NCI-H2029 (cell line): ENCODE data around the gene FN1.
"Not testable (repeated sequence)": the region's sequence is repeated elsewhere in the genome, so short reads cannot be mapped to it uniquely, and the experiment has no call there.

Experiments used
- DNase-seq: peaks from one replicate; lab custom pipeline; 2025; lab: John Stamatoyannopoulos, UW

The FN1 gene

GRCh38 chr2:215364157-215365155 is 71.4 kb downstream of the FN1 start:
- no peak for DNase-seq

GRCh38 chr2:215363461-215364156 is 72.3 kb downstream of the FN1 start:
- no peak for DNase-seq

- no peak for DNase-seq
Observed at GRCh38 chr2:215363039-215363438, 72.8 kb downstream of the FN1 start.

DNA sequence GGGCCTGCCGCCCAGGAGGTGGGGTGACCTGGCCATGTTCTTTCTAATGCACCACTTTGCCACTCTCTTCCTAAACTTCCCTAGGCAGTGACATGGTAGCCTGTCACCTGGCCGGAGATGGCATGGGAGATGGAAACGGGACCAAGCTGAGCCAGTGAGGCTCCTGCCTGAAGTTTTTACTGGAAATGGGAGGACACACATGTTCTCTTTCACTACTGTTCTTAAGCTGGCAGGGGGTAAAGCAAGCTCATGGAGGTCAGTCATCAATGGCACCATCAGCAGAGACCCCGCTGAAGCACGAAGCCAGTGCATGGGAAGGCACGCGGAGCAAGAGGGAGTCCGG is 73.3 kb downstream of the FN1 start:
- DNase-seq: no peak

- no peak for DNase-seq
Observed at GRCh38 chr2:215361876-215362561, 73.8 kb downstream of the FN1 start.

DNA sequence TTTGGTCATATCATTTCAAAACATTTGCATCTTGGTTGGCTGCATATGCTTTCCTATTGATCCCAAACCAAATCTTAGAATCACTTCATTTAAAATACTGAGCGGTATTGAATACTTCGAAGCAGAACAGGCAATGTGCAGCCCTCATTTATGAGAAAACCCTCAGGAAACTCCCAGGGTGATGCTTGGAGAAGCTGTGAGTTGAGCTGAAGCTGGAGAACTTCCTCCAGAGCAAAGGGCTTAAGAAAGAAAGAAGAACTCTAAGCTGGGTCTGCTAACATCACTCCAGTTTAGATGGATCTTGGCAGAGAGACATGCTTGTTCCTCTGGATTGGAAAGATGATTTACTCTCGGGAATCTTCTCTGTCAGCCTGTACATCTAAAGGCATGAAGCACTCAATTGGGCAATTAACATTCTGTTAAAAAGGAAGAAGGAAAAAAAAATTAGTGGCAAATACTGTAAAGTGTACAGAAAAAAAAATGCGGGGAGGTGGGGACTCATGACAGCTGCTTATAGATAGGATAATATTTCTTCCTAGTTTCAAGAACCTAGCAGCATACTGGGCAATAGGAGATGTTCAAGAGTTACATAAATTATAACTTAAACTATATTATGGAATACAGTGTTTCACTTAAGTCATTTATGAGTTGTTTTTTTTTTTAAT is 74.5 kb downstream of the FN1 start:
- no peak for DNase-seq

DNA sequence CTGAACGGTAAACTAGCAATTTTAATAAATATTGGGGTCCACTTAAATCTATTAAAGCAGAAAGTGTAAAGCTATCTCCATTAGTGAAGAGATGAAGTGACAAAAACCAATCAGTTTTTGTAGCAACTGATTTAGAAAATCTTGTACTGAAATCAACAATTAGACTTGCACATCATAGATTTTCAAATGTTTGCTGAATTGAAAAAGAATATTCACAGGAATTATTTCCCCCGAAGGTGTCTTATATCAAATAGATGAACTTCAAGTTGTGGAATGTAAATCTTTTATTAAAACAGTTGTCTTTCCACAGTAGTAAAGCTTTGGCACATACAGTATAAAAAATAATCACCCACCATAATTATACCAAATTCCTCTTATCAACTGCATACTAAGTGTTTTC is 75.3 kb downstream of the FN1 start:
- DNase-seq: no peak

GRCh38 chr2:215360059-215360458 is 75.8 kb downstream of the FN1 start:
- not testable (repeated sequence) for DNase-seq

- DNase-seq: no peak
Observed at GRCh38 chr2:215359576-215359922, 76.3 kb downstream of the FN1 start.

DNA sequence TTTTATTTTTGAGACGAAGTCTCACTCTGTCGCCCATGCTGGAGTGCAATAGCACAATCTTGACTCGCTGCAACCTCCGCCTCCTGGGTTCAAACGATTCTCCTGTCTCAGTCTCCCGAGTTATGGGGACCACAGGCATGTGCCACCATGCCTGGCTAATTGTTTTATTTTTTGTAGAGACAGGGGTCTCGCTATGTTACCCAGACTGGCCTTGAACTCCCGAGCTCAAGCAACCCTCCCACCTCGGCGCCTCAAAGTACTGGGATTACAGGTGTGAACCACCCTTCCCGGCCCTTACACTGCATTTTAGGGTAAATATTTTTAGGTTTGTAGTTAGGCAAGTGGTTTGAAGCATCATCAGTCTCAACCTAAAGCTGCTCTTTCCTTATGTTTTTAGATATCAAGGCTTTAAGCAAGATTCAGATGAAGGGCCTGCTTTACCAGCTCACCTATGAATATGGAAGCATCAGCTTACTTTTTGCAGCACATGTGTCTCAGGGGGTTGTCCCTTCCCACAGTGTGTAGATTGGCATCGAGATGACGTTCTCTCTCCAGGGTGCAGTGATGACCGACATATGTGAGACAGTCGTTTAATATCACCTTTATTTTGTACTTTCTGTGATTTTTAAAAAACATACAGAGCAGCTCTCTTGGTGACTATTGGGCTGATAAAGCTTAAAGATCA is 76.8 kb downstream of the FN1 start:
- DNase-seq: no peak

- DNase-seq: no peak
Observed at GRCh38 chr2:215358312-215358845, 77.5 kb downstream of the FN1 start.

- no peak for DNase-seq
Observed at GRCh38 chr2:215357660-215358059, 78.2 kb downstream of the FN1 start.

GRCh38 chr2:215356948-215357461 is 78.9 kb downstream of the FN1 start:
- no peak for DNase-seq

DNA sequence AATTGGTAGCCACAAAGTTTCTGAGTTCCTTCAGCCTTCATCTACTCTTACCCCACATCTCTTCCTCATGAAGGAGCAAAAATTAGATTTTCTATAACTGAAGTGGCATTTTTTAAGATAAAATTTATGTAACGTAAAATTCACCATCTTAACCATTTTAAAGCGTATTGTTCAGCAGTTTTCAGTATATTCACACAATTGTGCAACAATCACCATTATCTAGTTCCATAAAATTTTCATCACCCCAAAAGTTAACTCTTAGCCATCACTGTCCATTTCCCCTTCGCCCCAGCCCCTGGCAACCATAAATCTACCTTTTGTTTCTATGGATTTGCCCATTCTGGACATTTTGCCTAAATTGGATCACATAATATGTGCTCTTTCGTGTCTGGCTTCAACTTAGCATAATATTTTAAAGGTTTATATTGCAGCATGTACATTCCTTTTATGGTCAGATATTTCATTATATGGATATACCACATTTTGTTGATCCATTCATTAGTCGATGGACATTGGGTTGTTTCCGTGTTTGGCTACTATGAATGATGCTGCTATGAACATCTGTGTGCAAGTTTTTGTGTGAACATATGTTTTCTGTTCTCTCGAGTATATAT is 79.4 kb downstream of the FN1 start:
- no peak for DNase-seq

DNA sequence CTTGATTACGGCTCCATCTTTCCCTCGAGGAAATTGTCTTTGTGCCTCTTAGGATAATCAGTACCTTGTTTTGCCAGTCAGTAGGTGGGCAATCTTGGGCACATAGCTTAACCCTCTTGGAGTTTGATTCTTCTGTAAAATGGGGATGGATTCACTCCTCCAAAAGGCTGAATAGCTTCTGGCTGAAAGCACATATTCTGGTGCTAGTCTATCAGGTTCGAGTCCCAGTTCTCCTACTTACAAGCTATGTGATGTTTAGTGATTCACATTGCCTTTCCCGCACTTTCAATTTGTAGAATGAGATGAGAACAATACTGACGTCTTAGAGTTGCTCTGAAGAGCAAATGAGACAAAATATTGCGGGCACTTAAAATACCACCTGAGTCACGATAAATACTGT is 80.1 kb downstream of the FN1 start:
- no peak for DNase-seq

- DNase-seq: no peak
Observed at GRCh38 chr2:215354771-215355695, 80.8 kb downstream of the FN1 start.

- no peak for DNase-seq
Observed at GRCh38 chr2:215352602-215353001, 83.3 kb downstream of the FN1 start.

DNA sequence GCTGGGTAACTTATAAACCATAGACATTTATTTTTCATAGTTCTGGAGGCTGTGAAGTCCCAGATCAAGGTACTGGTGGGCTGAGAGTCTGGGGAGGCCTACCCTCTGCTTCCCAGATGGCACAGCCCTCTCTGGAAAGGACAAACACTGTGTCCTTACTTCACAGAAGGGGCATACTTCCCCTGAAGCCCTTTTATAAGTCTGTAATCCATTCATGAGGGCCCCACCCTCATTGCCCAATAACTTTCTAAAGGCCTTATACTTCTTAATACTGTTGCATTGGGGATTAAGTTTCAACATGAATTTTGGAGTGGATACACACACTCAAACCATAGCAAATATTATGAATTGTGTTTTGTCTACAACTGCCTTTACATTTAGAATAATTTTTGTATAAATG is 88.0 kb downstream of the FN1 start:
- no peak for DNase-seq

DNA sequence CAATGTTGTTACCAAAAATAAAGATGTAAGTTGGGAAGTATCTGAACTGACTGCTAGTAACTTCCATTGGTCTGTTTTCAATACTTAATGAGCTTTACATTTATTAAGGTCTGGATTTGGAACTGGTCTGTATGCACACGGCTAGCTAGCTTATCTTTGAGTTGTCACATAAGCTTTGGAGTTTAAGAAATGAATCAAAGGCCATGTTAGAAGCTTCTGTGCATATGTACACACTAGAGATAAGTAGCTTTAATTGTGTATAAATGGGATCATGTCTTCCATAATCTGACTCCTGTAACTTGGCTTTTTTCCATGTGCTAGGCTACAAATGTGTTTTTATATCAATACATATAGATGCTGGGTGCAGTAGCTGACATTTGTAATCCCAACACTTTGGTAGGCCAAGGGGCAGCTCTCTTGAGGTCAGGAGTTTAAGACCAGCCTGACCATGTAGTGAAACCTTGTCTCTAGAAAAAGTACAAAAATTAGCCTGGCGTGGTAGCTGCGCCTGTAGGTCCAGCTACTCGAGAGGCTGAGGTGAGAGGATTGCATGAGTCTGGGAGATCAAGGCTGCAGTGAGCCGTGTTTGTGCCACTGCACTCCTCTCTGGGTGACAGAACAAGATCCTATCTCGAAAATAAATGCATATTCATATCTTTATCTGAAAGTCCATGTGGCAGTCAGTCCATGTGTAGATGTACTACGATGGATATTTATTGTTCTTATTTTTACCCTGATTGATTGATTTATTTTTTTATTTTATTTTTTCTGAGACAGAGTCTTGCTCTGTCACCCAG is 96.8 kb downstream of the FN1 start:
- DNase-seq: no peak
